ENCODE measurements around the gene GBF1. TPM values are rescaled to one million over a fixed set of nuclear protein-coding genes. Genes with fewer than 3 reads are reported as not detected.
A peak's percentile ranks its signal among the peaks of the same experiment; 100 is the strongest.

GBF1 gene
- total and polyA plus RNA-seq, 2 of the 13 experiments (the other 11 are each of a cell fraction or from before 2014, with no cell fraction given), result 17.1 to 21.9 TPM

DNA sequence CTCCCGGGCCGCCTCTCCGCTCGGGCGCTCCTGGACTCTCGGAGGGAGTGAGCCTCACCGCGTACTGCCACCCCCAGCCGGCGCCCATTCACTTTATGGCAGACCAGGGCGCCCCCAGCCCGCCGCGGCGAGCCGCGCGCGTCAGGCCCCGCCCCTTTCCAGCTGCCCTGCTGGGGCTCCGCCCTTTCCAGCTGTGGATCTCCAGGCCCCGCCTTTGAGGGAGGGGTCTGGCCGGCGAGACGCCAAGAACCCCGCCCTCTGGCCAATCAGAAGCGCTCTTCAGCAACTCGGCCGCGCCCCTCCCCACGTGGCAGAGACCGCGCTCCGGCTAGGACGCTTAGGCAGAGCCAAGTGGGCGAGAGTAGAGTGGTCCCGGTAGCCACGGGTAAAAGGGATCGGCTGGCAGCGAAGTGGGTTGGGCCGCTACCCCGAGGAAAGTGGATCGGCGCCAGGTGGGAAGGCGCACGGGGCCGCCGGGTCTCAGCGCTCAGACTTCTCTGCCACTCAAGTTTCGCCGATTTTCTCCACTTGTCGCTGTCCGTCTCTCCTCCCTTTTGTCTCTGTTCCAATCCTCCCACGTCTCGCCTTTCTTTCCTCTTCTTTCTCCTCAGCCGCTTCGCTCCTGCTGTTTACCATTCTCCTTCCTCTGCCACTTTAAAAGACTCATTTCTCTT is 3.8 kb upstream of the GBF1 start, which contains the start of gene PITX3 (continued):
- TF ChIP-seq, protein P1, sequence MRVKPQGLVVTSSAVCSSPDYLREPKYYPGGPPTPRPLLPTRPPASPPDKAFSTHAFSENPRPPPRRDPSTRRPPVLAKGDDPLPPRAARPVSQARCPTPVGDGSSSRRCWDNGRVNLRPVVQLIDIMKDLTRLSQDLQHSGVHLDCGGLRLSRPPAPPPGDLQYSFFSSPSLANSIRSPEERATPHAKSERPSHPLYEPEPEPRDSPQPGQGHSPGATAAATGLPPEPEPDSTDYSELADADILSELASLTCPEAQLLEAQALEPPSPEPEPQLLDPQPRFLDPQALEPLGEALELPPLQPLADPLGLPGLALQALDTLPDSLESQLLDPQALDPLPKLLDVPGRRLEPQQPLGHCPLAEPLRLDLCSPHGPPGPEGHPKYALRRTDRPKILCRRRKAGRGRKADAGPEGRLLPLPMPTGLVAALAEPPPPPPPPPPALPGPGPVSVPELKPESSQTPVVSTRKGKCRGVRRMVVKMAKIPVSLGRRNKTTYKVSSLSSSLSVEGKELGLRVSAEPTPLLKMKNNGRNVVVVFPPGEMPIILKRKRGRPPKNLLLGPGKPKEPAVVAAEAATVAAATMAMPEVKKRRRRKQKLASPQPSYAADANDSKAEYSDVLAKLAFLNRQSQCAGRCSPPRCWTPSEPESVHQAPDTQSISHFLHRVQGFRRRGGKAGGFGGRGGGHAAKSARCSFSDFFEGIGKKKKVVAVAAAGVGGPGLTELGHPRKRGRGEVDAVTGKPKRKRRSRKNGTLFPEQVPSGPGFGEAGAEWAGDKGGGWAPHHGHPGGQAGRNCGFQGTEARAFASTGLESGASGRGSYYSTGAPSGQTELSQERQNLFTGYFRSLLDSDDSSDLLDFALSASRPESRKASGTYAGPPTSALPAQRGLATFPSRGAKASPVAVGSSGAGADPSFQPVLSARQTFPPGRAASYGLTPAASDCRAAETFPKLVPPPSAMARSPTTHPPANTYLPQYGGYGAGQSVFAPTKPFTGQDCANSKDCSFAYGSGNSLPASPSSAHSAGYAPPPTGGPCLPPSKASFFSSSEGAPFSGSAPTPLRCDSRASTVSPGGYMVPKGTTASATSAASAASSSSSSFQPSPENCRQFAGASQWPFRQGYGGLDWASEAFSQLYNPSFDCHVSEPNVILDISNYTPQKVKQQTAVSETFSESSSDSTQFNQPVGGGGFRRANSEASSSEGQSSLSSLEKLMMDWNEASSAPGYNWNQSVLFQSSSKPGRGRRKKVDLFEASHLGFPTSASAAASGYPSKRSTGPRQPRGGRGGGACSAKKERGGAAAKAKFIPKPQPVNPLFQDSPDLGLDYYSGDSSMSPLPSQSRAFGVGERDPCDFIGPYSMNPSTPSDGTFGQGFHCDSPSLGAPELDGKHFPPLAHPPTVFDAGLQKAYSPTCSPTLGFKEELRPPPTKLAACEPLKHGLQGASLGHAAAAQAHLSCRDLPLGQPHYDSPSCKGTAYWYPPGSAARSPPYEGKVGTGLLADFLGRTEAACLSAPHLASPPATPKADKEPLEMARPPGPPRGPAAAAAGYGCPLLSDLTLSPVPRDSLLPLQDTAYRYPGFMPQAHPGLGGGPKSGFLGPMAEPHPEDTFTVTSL (CRISPR knock-in tag; IDR thresholded peaks at IDR 0.05; ENCODE audit: borderline replicate concordance), result no peak
- 0 out of 2 replicates have a peak, but pooled peaks have one; percentile 8 for TF ChIP-seq RCOR2 (CRISPR knock-in tag; IDR thresholded peaks at IDR 0.05)
- no peak for TF ChIP-seq ZBTB21 (CRISPR knock-in tag; IDR thresholded peaks at IDR 0.05)

DNA sequence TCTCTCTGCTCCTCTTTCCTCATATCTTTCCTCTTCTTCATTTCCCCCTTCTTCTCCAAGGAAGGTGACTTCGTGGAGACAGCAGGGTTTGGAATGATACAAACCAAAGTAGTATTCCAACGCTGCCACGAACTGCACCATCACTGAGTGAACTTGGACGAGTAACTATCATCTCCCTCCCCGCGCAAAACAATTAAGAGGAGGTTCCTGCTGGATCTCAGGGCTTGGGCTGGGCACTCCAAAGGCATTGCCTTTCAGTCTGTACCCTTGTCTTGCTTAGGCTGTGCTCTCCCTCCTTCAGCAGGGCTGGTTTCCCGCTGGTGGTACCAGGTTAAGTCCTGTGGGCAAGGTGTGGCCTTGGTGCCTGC is 3.2 kb upstream of the GBF1 start:
- Histone ChIP-seq H3K36me3 (replicated peaks in 1 of 2; ENCODE audit: control insufficient read depth in 1 of 2, insufficient read depth in 2 of 2, low read length in 2 of 2) (no peaks in the 10 kb centered on the region), H4K20me1 (ENCODE audit: insufficient read depth, low read length) (peaks cover 11% of the 10 kb centered on the region), H3K9ac (ENCODE audit: insufficient read depth, low read depth, low read length) (peak overlapping the region; percentile 40), H3K4me3 (replicated peaks in 1 of 3; ENCODE audit: insufficient read depth in 1 of 3, low read depth in 2 of 3, low read length in 3 of 3) (peak overlapping the region; percentile 61 to 75 (median 66)), H3K4me2 (ENCODE audit: low read depth, low read length) (peak overlapping the region; percentile 97), H3K79me2 (ENCODE audit: insufficient read depth, low read length) (peaks cover 15% of the 10 kb centered on the region), H3K4me1 (ENCODE audit: insufficient read depth, low read length) (peaks cover 41% of the 10 kb centered on the region), H3K27me3 (ENCODE audit: control insufficient read depth in 1 of 2, insufficient read depth in 2 of 2, low read length in 2 of 2) (peaks cover 10 to 47% of the 10 kb centered on the region in 2 experiments; a peak in 4 of 5 replicates), H3K9me3 (ENCODE audit: low read length) (no peaks in the 10 kb centered on the region), H2AFZ (ENCODE audit: low read length) (no peak overlapping the region), H3K27ac (ENCODE audit: extremely low read length, insufficient read depth, low read length) (no peak overlapping the region)
- intact Hi-C loops (cut with micrococcal nuclease; ENCODE audit: unreplicated experiment) (no loop called here), in situ Hi-C loops (cut with HindIII; ENCODE audit: extremely low pct_ligation_motif_present, low pct_unique_long_range_greater_than_20kb) (no loop called here)
- ChIA-PET CTCF (ENCODE audit: low intra/inter-chr PET ratio, low total read pairs) (no interaction called here), POLR2A (no interaction called here)
- no peak for ATAC-seq
- BruUV-seq (replicated peaks), result no TSS peak
- DNase-seq (ENCODE audit: low spot score), result no peak
- no peak for FAIRE-seq
- 44% methylated on average over 6 of the region's 7 CpGs for WGBS (ENCODE audit: low lambda C conversion rate)
- TF ChIP-seq ZNF224 (CRISPR knock-in tag; IDR thresholded peaks at IDR 0.05) (no peak), ZNF883 (CRISPR knock-in tag; IDR thresholded peaks at IDR 0.05; ENCODE audit: not compliant biosample characterization) (no peak), ZFP36L1 (CRISPR knock-in tag; IDR thresholded peaks at IDR 0.05) (no peak), GABPB1 (CRISPR knock-in tag; IDR thresholded peaks at IDR 0.05) (no peak), YEATS2 (CRISPR knock-in tag; IDR thresholded peaks at IDR 0.05; ENCODE audit: borderline replicate concordance) (no peak), ARNT (IDR thresholded peaks at IDR 0.05) (no peak), ZNF766 (CRISPR knock-in tag; IDR thresholded peaks at IDR 0.05; ENCODE audit: borderline replicate concordance) (no peak), ZFAT (CRISPR knock-in tag; conservative IDR thresholded peaks at IDR 0.05) (no peak), U2AF1 (optimal IDR thresholded peaks at IDR 0.05; ENCODE audit: low read depth, low read length) (no peak), PPARG (CRISPR knock-in tag; conservative IDR thresholded peaks at IDR 0.05) (no peak), TEAD2 (CRISPR knock-in tag; IDR thresholded peaks at IDR 0.05) (no peak), SNAI1 (CRISPR knock-in tag; IDR thresholded peaks at IDR 0.05; ENCODE audit: borderline replicate concordance) (no peak), KLF11 (CRISPR knock-in tag; IDR thresholded peaks at IDR 0.05) (no peak)
- TF ChIP-seq, protein P2, sequence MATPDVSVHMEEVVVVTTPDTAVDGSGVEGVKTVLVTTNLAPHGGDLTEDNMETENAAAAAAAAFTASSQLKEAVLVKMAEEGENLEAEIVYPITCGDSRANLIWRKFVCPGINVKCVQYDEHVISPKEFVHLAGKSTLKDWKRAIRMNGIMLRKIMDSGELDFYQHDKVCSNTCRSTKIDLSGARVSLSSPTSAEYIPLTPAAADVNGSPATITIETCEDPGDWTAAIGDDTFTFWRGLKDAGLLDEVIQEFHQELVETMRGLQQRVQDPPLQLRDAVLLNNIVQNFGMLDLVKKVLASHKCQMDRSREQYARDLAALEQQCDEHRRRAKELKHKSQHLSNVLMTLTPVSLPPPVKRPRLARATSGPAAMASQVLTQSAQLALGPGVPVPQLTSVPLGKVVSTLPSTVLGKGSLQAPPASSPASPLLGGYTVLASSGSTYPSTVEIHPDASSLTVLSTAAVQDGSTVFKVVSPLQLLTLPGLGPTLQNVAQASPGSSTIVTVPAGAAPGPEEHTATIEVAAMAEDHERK (CRISPR knock-in tag; IDR thresholded peaks at IDR 0.05; ENCODE audit: low read depth), result no peak
- TF ChIP-seq, protein P3, sequence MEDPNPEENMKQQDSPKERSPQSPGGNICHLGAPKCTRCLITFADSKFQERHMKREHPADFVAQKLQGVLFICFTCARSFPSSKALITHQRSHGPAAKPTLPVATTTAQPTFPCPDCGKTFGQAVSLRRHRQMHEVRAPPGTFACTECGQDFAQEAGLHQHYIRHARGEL (CRISPR knock-in tag; IDR thresholded peaks at IDR 0.05), result no peak
